Measurements from ENCODE around the gene MICB.
A peak's percentile ranks its signal among the peaks of the same experiment; 100 is the strongest.
"Not testable (repeated sequence)": the region's sequence is repeated elsewhere in the genome, so short reads cannot be mapped to it uniquely, and the experiment has no call there.

The MICB gene

GRCh38 chr6:31474871-31475286 is 23.1 kb upstream of the MICB start:
- DNase-seq: no peak

GRCh38 chr6:31476515-31477139 is 21.3 kb upstream of the MICB start:
- no peak for DNase-seq

GRCh38 chr6:31477521-31477920 is 20.4 kb upstream of the MICB start:
- no peak for DNase-seq

- DNase-seq: no peak
Observed at GRCh38 chr6:31478186-31478950, 19.6 kb upstream of the MICB start.

- DNase-seq: no peak
Observed at GRCh38 chr6:31479151-31479932, 18.6 kb upstream of the MICB start.

GRCh38 chr6:31479933-31480535 is 17.9 kb upstream of the MICB start:
- DNase-seq: no peak

- DNase-seq: no peak
Observed at GRCh38 chr6:31480574-31480973, 17.4 kb upstream of the MICB start.

GRCh38 chr6:31483392-31483791 is 14.6 kb upstream of the MICB start:
- no peak for DNase-seq

- no peak for DNase-seq
Observed at GRCh38 chr6:31485055-31485454, 12.9 kb upstream of the MICB start.

- DNase-seq: not testable (repeated sequence)
Observed at GRCh38 chr6:31486065-31486837, 11.7 kb upstream of the MICB start.

GRCh38 chr6:31487674-31488073 is 10.3 kb upstream of the MICB start:
- DNase-seq: not testable (repeated sequence)

GRCh38 chr6:31489086-31489485 is 8.9 kb upstream of the MICB start:
- DNase-seq: no peak

- no peak for DNase-seq
Observed at GRCh38 chr6:31490115-31490873, 7.7 kb upstream of the MICB start.

GRCh38 chr6:31493550-31493874 is 4.4 kb upstream of the MICB start:
- DNase-seq: not testable (repeated sequence)

GRCh38 chr6:31493875-31494694 is 3.9 kb upstream of the MICB start:
- peak; percentile 59 for DNase-seq

GRCh38 chr6:31495580-31495979 is 2.4 kb upstream of the MICB start:
- DNase-seq: no peak

GRCh38 chr6:31496826-31497225 is 1.1 kb upstream of the MICB start:
- DNase-seq: not testable (repeated sequence)

- no peak for DNase-seq
Observed at GRCh38 chr6:31498748-31499147, 803 bp downstream of the MICB start.

- not testable (repeated sequence) for DNase-seq
Observed at GRCh38 chr6:31499648-31500047, 1.7 kb downstream of the MICB start.

- no peak for DNase-seq
Observed at GRCh38 chr6:31502586-31502985, 4.6 kb downstream of the MICB start.

- DNase-seq: not testable (repeated sequence)
Observed at GRCh38 chr6:31509036-31509435, 11.1 kb downstream of the MICB start.
